GM13977 (cell line): ENCODE results near the gene HNRNPC.

Experiments used
- DNase-seq: peaks from one replicate; pipeline ENCODE4 v3.0.0; 2012; ENCODE audit warnings: low spot score
- CTCF ChIP-seq: IDR thresholded peaks from 2 replicates; pipeline ENCODE4 v1.5.1; 2012; ENCODE audit warnings: mild to moderate bottlenecking, control low read depth; ENCODE audit not compliant: insufficient read depth; ENCODE audit errors: extremely low read depth, missing control alignments
- in situ Hi-C: fragments of 300-500 bp; cut with MboI; formaldehyde crosslinking; loops from one replicate; pipeline ENCODE4 v1.12.0; 2022; ENCODE audit warnings: low sequenced_read_pairs, low pct_unique_long_range_greater_than_20kb, mixed read lengths, inconsistent platforms; ENCODE audit not compliant: unreplicated experiment

HNRNPC gene

GRCh38 chr14:21255385-21256101 is 13.7 kb downstream of the HNRNPC start:
- TF ChIP-seq CTCF: no peak
- no peak for DNase-seq
- in situ Hi-C loops: no loop called here

- DNase-seq: no peak
- no peak for TF ChIP-seq CTCF
- in situ Hi-C loops: no loop called here
Observed at GRCh38 chr14:21252149-21252548, 17.1 kb downstream of the HNRNPC start.

- TF ChIP-seq CTCF: no peak
- DNase-seq: no peak
- in situ Hi-C loops: no loop called here
Observed at GRCh38 chr14:21251215-21251614, 18.0 kb downstream of the HNRNPC start.

DNA sequence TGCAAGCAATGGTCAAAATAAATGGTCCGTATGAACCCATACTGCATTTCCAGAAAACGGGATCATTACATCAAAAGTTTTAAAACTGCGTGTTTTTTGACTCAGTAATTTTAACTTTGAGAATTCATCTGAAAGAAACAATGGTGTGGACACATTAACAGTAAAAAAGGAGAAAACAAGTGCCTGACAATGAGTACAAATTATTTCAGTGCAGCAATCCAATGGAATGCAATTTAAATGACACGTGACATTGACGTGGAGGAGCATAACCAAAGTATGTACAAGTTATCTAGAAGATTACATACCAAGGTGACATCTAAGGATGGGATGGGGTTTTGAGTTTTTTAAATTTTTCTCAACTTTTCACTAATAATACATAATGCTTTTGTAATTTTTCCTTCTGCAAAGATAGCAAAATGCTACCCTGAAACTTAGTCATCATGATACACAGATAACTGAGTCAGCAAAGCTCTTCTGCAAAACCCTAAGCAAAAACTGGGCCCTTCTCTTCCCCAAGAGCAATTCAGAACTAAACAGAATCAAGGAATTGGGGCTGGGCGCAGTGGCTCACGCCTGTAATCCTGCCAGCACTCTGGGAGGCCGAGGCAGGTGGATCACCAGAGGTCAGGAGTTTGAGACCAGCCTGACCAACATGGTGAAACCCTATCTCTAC is 20.4 kb downstream of the HNRNPC start:
- DNase-seq: no peak
- in situ Hi-C loops: no loop called here
- TF ChIP-seq CTCF: no peak

- in situ Hi-C loops: no loop called here
- TF ChIP-seq CTCF: no peak
- no peak for DNase-seq
Observed at GRCh38 chr14:21248338-21248737, 20.9 kb downstream of the HNRNPC start.

DNA sequence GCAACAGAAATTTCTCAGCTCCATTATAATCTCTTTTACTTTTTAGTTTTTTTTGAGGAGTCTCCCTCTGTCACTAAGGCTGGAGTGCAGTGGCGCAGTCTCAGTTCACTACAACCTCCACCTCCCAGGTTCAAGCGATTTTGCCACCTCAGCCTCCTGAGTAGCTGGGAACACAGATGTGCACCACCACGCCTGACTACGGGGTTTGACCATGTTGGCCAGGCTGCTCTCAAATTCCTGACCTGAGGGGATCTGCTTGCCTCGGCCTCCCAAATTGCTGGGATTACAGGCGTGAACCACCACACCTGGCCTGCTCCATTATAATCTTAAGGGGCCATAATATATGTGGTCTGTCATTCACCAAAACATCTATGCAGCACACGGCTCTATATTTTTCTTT is 23.4 kb downstream of the HNRNPC start:
- no peak for TF ChIP-seq CTCF
- no peak for DNase-seq
- in situ Hi-C loops: no loop called here
